HEK293 (cell line): ENCODE data around the gene ZNF211.
A peak's percentile ranks its signal among the peaks of the same experiment; 100 is the strongest.

ENCODE experiments used
- HOXC10 ChIP-seq: sonication (generic); formaldehyde crosslinking; IDR thresholded peaks from 2 replicates; pipeline ENCODE4 v1.8.1; 2023; ENCODE audit warnings: mild to moderate bottlenecking, missing genetic modification reagents
- SALL2 ChIP-seq: fragments of 450-650 bp; formaldehyde crosslinking; IDR thresholded peaks from 2 replicates; pipeline ENCODE4 v1.5.0; 2017; ENCODE audit warnings: missing biosample characterization, mild to moderate bottlenecking, missing genetic modification characterization, borderline replicate concordance
- ZNF121 ChIP-seq: fragments of 450-650 bp; formaldehyde crosslinking; IDR thresholded peaks from 2 replicates; pipeline ENCODE4 v1.5.1; 2016; ENCODE audit warnings: missing biosample characterization, missing genetic modification characterization
- ZNF140 ChIP-seq: fragments of 450-650 bp; formaldehyde crosslinking; IDR thresholded peaks from 2 replicates; pipeline ENCODE4 v1.5.1; 2016; ENCODE audit warnings: missing biosample characterization, missing genetic modification characterization
- ZNF423 ChIP-seq: fragments of 450-650 bp; formaldehyde crosslinking; IDR thresholded peaks from 2 replicates; pipeline ENCODE4 v1.5.1; 2016; ENCODE audit warnings: missing biosample characterization, missing genetic modification characterization
- ZNF530 ChIP-seq: fragments of 450-650 bp; formaldehyde crosslinking; IDR thresholded peaks from 2 replicates; pipeline ENCODE4 v1.5.1; 2016; ENCODE audit warnings: low read depth, missing biosample characterization, missing genetic modification characterization
- ZNF596 ChIP-seq: fragments of 450-650 bp; IDR thresholded peaks from 2 replicates; pipeline ENCODE4 v1.5.0; 2018; ENCODE audit warnings: missing biosample characterization, mild to moderate bottlenecking, missing genetic modification characterization, moderate library complexity
- TF ChIP-seq, protein P1 (sequence below): fragments of 450-650 bp; formaldehyde crosslinking; IDR thresholded peaks from 2 replicates; pipeline ENCODE4 v1.5.1; 2016; ENCODE audit warnings: missing biosample characterization, missing genetic modification characterization
- TF ChIP-seq, protein P2 (sequence below): fragments of 450-650 bp; formaldehyde crosslinking; IDR thresholded peaks from 2 replicates; pipeline ENCODE4 v1.5.1; 2017; ENCODE audit warnings: missing biosample characterization, missing genetic modification characterization
- TF ChIP-seq, protein P3 (sequence below): fragments of 450-650 bp; formaldehyde crosslinking; IDR thresholded peaks from 2 replicates; pipeline ENCODE4 v1.5.1; 2016; ENCODE audit warnings: missing biosample characterization, missing genetic modification characterization
- TF ChIP-seq, protein P4 (sequence below): fragments of 450-650 bp; formaldehyde crosslinking; IDR thresholded peaks from 2 replicates; pipeline ENCODE4 v1.5.1; 2016; ENCODE audit warnings: missing biosample characterization, missing genetic modification characterization
- TF ChIP-seq, protein P5 (sequence below): fragments of 450-650 bp; formaldehyde crosslinking; IDR thresholded peaks from 2 replicates; pipeline ENCODE4 v1.5.1; 2016; ENCODE audit warnings: missing biosample characterization, missing genetic modification characterization

Gene ZNF211

DNA sequence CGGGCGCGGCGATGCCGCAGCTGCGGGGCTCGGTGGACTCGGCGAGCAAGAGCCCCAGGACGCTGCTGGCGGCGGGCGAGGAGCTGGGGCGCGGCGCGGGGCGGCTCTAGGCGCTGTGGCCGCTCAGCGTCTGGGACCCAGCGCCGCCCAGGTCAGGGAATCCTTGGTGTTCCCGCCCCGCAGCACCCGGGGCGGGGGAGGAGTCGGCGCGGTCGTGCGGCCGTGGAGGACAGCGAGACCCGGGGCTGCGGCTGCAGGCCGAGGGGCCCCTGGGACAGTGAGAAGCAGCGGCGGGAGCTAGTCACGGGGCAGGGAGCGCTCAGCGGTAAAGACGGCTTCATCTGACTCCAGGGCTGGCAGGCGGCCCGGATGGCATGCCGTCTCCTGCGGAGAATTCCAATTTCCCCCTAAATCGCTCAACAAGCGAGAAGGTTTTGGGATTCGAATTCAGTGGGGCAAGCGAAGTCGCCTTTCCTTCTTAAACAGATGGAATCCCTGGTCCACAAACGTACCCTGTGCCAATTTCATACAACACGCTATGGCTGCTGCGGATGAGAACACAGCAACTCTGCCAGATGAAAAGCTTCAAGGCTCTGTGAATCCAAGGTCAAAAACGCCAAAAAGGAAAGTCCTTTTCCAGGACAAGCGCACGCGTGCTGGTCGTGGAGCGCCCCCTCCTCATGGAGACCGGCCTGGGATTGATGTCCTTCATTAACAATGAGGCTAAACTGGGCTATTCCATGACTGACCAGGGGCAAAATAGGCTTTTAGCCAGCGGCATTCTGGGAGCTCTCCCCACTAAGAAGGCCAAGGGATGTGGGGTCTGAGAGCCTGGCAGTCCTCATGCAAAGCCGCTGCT, 31.5 kb downstream of the ZNF211 start (continued):
- TF ChIP-seq, protein P1, sequence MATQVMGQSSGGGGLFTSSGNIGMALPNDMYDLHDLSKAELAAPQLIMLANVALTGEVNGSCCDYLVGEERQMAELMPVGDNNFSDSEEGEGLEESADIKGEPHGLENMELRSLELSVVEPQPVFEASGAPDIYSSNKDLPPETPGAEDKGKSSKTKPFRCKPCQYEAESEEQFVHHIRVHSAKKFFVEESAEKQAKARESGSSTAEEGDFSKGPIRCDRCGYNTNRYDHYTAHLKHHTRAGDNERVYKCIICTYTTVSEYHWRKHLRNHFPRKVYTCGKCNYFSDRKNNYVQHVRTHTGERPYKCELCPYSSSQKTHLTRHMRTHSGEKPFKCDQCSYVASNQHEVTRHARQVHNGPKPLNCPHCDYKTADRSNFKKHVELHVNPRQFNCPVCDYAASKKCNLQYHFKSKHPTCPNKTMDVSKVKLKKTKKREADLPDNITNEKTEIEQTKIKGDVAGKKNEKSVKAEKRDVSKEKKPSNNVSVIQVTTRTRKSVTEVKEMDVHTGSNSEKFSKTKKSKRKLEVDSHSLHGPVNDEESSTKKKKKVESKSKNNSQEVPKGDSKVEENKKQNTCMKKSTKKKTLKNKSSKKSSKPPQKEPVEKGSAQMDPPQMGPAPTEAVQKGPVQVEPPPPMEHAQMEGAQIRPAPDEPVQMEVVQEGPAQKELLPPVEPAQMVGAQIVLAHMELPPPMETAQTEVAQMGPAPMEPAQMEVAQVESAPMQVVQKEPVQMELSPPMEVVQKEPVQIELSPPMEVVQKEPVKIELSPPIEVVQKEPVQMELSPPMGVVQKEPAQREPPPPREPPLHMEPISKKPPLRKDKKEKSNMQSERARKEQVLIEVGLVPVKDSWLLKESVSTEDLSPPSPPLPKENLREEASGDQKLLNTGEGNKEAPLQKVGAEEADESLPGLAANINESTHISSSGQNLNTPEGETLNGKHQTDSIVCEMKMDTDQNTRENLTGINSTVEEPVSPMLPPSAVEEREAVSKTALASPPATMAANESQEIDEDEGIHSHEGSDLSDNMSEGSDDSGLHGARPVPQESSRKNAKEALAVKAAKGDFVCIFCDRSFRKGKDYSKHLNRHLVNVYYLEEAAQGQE (tag by site-specific recombination): no peak
- no peak for TF ChIP-seq ZNF530
- TF ChIP-seq ZNF121 (tag by site-specific recombination): no peak
- TF ChIP-seq ZNF423 (tag by site-specific recombination): no peak
- TF ChIP-seq ZNF596 (tag by site-specific recombination): no peak
- TF ChIP-seq, protein P2, sequence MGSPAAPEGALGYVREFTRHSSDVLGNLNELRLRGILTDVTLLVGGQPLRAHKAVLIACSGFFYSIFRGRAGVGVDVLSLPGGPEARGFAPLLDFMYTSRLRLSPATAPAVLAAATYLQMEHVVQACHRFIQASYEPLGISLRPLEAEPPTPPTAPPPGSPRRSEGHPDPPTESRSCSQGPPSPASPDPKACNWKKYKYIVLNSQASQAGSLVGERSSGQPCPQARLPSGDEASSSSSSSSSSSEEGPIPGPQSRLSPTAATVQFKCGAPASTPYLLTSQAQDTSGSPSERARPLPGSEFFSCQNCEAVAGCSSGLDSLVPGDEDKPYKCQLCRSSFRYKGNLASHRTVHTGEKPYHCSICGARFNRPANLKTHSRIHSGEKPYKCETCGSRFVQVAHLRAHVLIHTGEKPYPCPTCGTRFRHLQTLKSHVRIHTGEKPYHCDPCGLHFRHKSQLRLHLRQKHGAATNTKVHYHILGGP (tag by site-specific recombination): no peak
- TF ChIP-seq, protein P3, sequence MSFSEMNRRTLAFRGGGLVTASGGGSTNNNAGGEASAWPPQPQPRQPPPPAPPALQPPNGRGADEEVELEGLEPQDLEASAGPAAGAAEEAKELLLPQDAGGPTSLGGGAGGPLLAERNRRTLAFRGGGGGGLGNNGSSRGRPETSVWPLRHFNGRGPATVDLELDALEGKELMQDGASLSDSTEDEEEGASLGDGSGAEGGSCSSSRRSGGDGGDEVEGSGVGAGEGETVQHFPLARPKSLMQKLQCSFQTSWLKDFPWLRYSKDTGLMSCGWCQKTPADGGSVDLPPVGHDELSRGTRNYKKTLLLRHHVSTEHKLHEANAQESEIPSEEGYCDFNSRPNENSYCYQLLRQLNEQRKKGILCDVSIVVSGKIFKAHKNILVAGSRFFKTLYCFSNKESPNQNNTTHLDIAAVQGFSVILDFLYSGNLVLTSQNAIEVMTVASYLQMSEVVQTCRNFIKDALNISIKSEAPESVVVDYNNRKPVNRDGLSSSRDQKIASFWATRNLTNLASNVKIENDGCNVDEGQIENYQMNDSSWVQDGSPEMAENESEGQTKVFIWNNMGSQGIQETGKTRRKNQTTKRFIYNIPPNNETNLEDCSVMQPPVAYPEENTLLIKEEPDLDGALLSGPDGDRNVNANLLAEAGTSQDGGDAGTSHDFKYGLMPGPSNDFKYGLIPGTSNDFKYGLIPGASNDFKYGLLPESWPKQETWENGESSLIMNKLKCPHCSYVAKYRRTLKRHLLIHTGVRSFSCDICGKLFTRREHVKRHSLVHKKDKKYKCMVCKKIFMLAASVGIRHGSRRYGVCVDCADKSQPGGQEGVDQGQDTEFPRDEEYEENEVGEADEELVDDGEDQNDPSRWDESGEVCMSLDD (tag by site-specific recombination): no peak
- TF ChIP-seq, protein P4, sequence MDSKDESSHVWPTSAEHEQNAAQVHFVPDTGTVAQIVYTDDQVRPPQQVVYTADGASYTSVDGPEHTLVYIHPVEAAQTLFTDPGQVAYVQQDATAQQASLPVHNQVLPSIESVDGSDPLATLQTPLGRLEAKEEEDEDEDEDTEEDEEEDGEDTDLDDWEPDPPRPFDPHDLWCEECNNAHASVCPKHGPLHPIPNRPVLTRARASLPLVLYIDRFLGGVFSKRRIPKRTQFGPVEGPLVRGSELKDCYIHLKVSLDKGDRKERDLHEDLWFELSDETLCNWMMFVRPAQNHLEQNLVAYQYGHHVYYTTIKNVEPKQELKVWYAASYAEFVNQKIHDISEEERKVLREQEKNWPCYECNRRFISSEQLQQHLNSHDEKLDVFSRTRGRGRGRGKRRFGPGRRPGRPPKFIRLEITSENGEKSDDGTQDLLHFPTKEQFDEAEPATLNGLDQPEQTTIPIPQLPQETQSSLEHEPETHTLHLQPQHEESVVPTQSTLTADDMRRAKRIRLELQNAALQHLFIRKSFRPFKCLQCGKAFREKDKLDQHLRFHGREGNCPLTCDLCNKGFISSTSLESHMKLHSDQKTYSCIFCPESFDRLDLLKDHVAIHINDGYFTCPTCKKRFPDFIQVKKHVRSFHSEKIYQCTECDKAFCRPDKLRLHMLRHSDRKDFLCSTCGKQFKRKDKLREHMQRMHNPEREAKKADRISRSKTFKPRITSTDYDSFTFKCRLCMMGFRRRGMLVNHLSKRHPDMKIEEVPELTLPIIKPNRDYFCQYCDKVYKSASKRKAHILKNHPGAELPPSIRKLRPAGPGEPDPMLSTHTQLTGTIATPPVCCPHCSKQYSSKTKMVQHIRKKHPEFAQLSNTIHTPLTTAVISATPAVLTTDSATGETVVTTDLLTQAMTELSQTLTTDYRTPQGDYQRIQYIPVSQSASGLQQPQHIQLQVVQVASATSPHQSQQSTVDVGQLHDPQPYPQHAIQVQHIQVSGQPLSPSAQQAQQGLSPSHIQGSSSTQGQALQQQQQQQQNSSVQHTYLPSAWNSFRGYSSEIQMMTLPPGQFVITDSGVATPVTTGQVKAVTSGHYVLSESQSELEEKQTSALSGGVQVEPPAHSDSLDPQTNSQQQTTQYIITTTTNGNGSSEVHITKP (tag by site-specific recombination): no peak; the same call in 1 of the 2 replicates
- TF ChIP-seq ZNF140 (tag by site-specific recombination): no peak
- no peak for TF ChIP-seq HOXC10 (CRISPR knock-in tag)
- no peak for TF ChIP-seq SALL2 (tag by site-specific recombination)
- TF ChIP-seq, protein P5, sequence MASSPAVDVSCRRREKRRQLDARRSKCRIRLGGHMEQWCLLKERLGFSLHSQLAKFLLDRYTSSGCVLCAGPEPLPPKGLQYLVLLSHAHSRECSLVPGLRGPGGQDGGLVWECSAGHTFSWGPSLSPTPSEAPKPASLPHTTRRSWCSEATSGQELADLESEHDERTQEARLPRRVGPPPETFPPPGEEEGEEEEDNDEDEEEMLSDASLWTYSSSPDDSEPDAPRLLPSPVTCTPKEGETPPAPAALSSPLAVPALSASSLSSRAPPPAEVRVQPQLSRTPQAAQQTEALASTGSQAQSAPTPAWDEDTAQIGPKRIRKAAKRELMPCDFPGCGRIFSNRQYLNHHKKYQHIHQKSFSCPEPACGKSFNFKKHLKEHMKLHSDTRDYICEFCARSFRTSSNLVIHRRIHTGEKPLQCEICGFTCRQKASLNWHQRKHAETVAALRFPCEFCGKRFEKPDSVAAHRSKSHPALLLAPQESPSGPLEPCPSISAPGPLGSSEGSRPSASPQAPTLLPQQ (tag by site-specific recombination): peak; percentile 64; the same call in 1 of the 2 replicates
